HFFc6 (cell line): ENCODE data around the gene KIF18B. TPM values are rescaled to one million over a fixed set of nuclear protein-coding genes. Genes with fewer than 3 reads are reported as not detected.

ENCODE experiments used
- DNase-seq: peaks from one replicate; pipeline ENCODE4 v3.0.0-alpha.2; 2018
- H3K27ac Mint-ChIP-seq: 2 replicates; pipeline ENCODE4 v1.8.0; 2020; ENCODE audit warnings: mild to moderate bottlenecking, mixed read lengths
- H3K27me3 Mint-ChIP-seq: 2 replicates; pipeline ENCODE4 v1.8.0; 2021; ENCODE audit warnings: mild to moderate bottlenecking, moderate library complexity, mixed read lengths; ENCODE audit not compliant: insufficient read depth
- H3K36me3 Mint-ChIP-seq: 2 replicates; pipeline ENCODE4 v1.8.0; 2021; ENCODE audit warnings: low read depth, mixed read lengths
- H3K4me1 Mint-ChIP-seq: 2 replicates; pipeline ENCODE4 v1.8.0; 2020; ENCODE audit warnings: low read depth, mixed read lengths
- H3K4me3 Mint-ChIP-seq: 2 replicates; pipeline ENCODE4 v1.8.0; 2020; ENCODE audit warnings: mild to moderate bottlenecking, moderate library complexity, mixed read lengths
- H3K9me3 Mint-ChIP-seq: 2 replicates; pipeline ENCODE4 v1.8.0; 2020; ENCODE audit warnings: mild to moderate bottlenecking, mixed read lengths
- CTCF ChIP-seq: fragments of 200-600 bp; sonication (generic); IDR thresholded peaks from 2 replicates; pipeline ENCODE4 v1.5.0; 2021; ENCODE audit warnings: antibody characterized with exemption, mild to moderate bottlenecking
- total RNA-seq, 6 experiments: library from RNA; stranded (reverse); fragmentation: NEBNext Ultra II Directional; extraction: Animal tissue kit (Norgen Biotek cat#: 25700); gene quantifications; 2 replicates in 1 of 6; 3 replicates in 5 of 6; pipeline ENCODE4 v1.2.3, GENCODE V29; 2021

Gene KIF18B
- total RNA-seq, 6 experiments from 2014 or later = 11.4 to 25.6 (median 24.1) TPM

- no peak for DNase-seq
- H3K27ac Mint-ChIP-seq = no peak overlapping the region
- H3K4me1 Mint-ChIP-seq = peaks cover 6% of the 10 kb centered on the region; the same call in 1 of the 2 replicates
- no peaks in the 10 kb centered on the region for H3K9me3 Mint-ChIP-seq
- H3K4me3 Mint-ChIP-seq = no peak overlapping the region
- no peak for TF ChIP-seq CTCF
- H3K36me3 Mint-ChIP-seq = no peaks in the 10 kb centered on the region
- peaks cover 3% of the 10 kb centered on the region for H3K27me3 Mint-ChIP-seq
Observed at GRCh38 chr17:44917456-44917855, 30.1 kb downstream of the KIF18B start.

- Mint-ChIP-seq H3K27me3 (peaks cover 3% of the 10 kb centered on the region), H3K9me3 (no peaks in the 10 kb centered on the region), H3K36me3 (no peaks in the 10 kb centered on the region), H3K4me3 (no peak overlapping the region), H3K27ac (no peak overlapping the region), H3K4me1 (peaks cover 6% of the 10 kb centered on the region; the same call in 1 of the 2 replicates)
- no peak for TF ChIP-seq CTCF
- no peak for DNase-seq
Observed at GRCh38 chr17:44916781-44917241, 30.8 kb downstream of the KIF18B start.

- Mint-ChIP-seq H3K27ac (no peak overlapping the region), H3K27me3 (no peaks in the 10 kb centered on the region; the same call in 1 of the 2 replicates), H3K4me3 (no peak overlapping the region), H3K36me3 (no peaks in the 10 kb centered on the region), H3K9me3 (no peaks in the 10 kb centered on the region), H3K4me1 (no peaks in the 10 kb centered on the region; the same call in 1 of the 2 replicates)
- no peak for TF ChIP-seq CTCF
- DNase-seq = no peak
Observed at GRCh38 chr17:44915862-44916780, 31.5 kb downstream of the KIF18B start.

GRCh38 chr17:44915321-44915726, 32.2 kb downstream of the KIF18B start, which contains the start of gene GFAP:
GFAP (minus strand) TSS chr17:44915500; CDS start chr17:44915486, 14 bp downstream.
- H3K4me1 Mint-ChIP-seq = peaks cover 8% of the 10 kb centered on the region
- H3K4me3 Mint-ChIP-seq = no peak within 1 kb of the TSS
- no peaks in the 10 kb centered on the region for H3K9me3 Mint-ChIP-seq
- no peak for DNase-seq
- H3K36me3 Mint-ChIP-seq = no peaks in the 10 kb centered on the region
- no peaks in the 10 kb centered on the region; the same call in 1 of the 2 replicates for H3K27me3 Mint-ChIP-seq
- TF ChIP-seq CTCF = no peak
- H3K27ac Mint-ChIP-seq = no peak within 1 kb of the TSS

- H3K4me1 Mint-ChIP-seq = peaks cover 13% of the 10 kb centered on the region
- H3K36me3 Mint-ChIP-seq = no peaks in the 10 kb centered on the region
- H3K27ac Mint-ChIP-seq = no peak overlapping the region
- H3K27me3 Mint-ChIP-seq = no peaks in the 10 kb centered on the region; the same call in 1 of the 2 replicates
- no peaks in the 10 kb centered on the region for H3K9me3 Mint-ChIP-seq
- no peak overlapping the region for H3K4me3 Mint-ChIP-seq
- DNase-seq = no peak
- no peak for TF ChIP-seq CTCF
Observed at GRCh38 chr17:44914698-44915271, 32.8 kb downstream of the KIF18B start.
